Measurements from ENCODE around the gene MYOZ2.

Gene MYOZ2

GRCh38 chr4:119211867-119212233 lies 76.2 kb downstream of the MYOZ2 start (continued):
- no peak for TF ChIP-seq ZNF704 (tag by site-specific recombination; IDR thresholded peaks at IDR 0.05)
- TF ChIP-seq ZNF837 (tag by site-specific recombination; IDR thresholded peaks at IDR 0.05) = no peak
- TF ChIP-seq ZFP37 (tag by site-specific recombination; IDR thresholded peaks at IDR 0.05) = peak; percentile 71
- TF ChIP-seq ZNF239 (tag by site-specific recombination; IDR thresholded peaks at IDR 0.05) = no peak
- TF ChIP-seq ZNF335 (tag by site-specific recombination; conservative IDR thresholded peaks at IDR 0.05) = peak; percentile 28
- no peak for TF ChIP-seq ZBTB10 (tag by site-specific recombination; IDR thresholded peaks at IDR 0.05)
- no peak for TF ChIP-seq ZNF677 (tag by site-specific recombination; IDR thresholded peaks at IDR 0.05)
- TF ChIP-seq ZNF488 (tag by site-specific recombination; IDR thresholded peaks at IDR 0.05) = no peak
- no peak for TF ChIP-seq ZNF624 (tag by site-specific recombination; IDR thresholded peaks at IDR 0.05)
- no peak for TF ChIP-seq ZNF423 (tag by site-specific recombination; IDR thresholded peaks at IDR 0.05)

GRCh38 chr4:119212234-119212963 lies 76.8 kb downstream of the MYOZ2 start, which contains the start of gene USP53:
Gene USP53, plus strand, starts transcription at chr4:119212713. Its CDS starts 27,047 bp downstream, at chr4:119239760.
- POLR2A ChIA-PET = interaction anchor here (0.6 to 2.2 kb wide), 12 partner anchors 9 to 181 kb away, joined by 3 to 13 read pairs (median 3); a partner anchor contains a TSS
- H3K36me3 ChIP-seq (ENCODE audit: control insufficient read depth in 2 of 2, insufficient read depth in 1 of 2, low read length in 2 of 2) = peaks cover 0 to 5% of the 10 kb centered on the region in 2 experiments; a peak in 1 of 3 replicates
- no peaks in the 10 kb centered on the region for H3K4me1 ChIP-seq (ENCODE audit: control insufficient read depth, insufficient read depth, low read length)
- H3K9me3 ChIP-seq (ENCODE audit: control insufficient read depth, insufficient read depth, low read depth, low read length) = no peaks in the 10 kb centered on the region
- CTCF ChIA-PET = interaction anchor here (0.7 to 2.3 kb wide), 6 partner anchors 9 to 172 kb away, joined by 3 to 6 read pairs (median 4); no protein-coding TSS in a partner anchor
- H3K4me3 ChIP-seq (ENCODE audit: low read depth, low read length) = peak within 1 kb of the TSS; percentile 83
- peak within 1 kb of the TSS; percentile 78 for H3K27ac ChIP-seq (ENCODE audit: extremely low read depth, low read depth, low read length)
- peak; percentile 58 for TF ChIP-seq KLF16 (tag by site-specific recombination; IDR thresholded peaks at IDR 0.05)
- no peak for TF ChIP-seq ZNF26 (tag by site-specific recombination; IDR thresholded peaks at IDR 0.05)
- peak; percentile 82; the same call in 1 of the 2 replicates for TF ChIP-seq ZNF501 (tag by site-specific recombination; IDR thresholded peaks at IDR 0.05)
- TF ChIP-seq ZNF132 (tag by site-specific recombination; IDR thresholded peaks at IDR 0.05; ENCODE audit: borderline replicate concordance) = no peak
- 0 out of 2 replicates have a peak, but pooled peaks have one; percentile 24 for TF ChIP-seq ZBTB10 (tag by site-specific recombination; IDR thresholded peaks at IDR 0.05)
- TF ChIP-seq ZFHX2 (tag by site-specific recombination; conservative IDR thresholded peaks at IDR 0.05) = 0 out of 2 replicates have a peak, but pooled peaks have one; percentile 27
- TF ChIP-seq ZNF311 (tag by site-specific recombination; IDR thresholded peaks at IDR 0.05; ENCODE audit: borderline replicate concordance) = no peak
- TF ChIP-seq ZSCAN30 (tag by site-specific recombination; IDR thresholded peaks at IDR 0.05) = 0 out of 2 replicates have a peak, but pooled peaks have one; percentile 45
- TF ChIP-seq ZNF513 (tag by site-specific recombination; IDR thresholded peaks at IDR 0.05) = no peak
- TF ChIP-seq ZNF223 (tag by site-specific recombination; IDR thresholded peaks at IDR 0.05) = no peak
- no peak for TF ChIP-seq ZNF239 (tag by site-specific recombination; IDR thresholded peaks at IDR 0.05)
- peak; percentile 77; the same call in 1 of the 2 replicates for TF ChIP-seq ZBTB7A (tag by site-specific recombination; IDR thresholded peaks at IDR 0.05; ENCODE audit: low read depth)
- no peak for TF ChIP-seq ZNF23 (tag by site-specific recombination; IDR thresholded peaks at IDR 0.05; ENCODE audit: borderline replicate concordance)
- no peak for TF ChIP-seq ZBTB20 (tag by site-specific recombination; IDR thresholded peaks at IDR 0.05)
- 0 out of 2 replicates have a peak, but pooled peaks have one; percentile 30 for TF ChIP-seq ZSCAN16 (tag by site-specific recombination; IDR thresholded peaks at IDR 0.05)
